Measurements from ENCODE around the gene PNCK. TPM values are rescaled to one million over a fixed set of nuclear protein-coding genes. Genes with fewer than 3 reads are reported as not detected.
"Not testable (repeated sequence)": the region's sequence is repeated elsewhere in the genome, so short reads cannot be mapped to it uniquely, and the experiment has no call there.

The PNCK gene
- total RNA-seq, 1 donor from 2014 or later, result 7.6 TPM

DNA sequence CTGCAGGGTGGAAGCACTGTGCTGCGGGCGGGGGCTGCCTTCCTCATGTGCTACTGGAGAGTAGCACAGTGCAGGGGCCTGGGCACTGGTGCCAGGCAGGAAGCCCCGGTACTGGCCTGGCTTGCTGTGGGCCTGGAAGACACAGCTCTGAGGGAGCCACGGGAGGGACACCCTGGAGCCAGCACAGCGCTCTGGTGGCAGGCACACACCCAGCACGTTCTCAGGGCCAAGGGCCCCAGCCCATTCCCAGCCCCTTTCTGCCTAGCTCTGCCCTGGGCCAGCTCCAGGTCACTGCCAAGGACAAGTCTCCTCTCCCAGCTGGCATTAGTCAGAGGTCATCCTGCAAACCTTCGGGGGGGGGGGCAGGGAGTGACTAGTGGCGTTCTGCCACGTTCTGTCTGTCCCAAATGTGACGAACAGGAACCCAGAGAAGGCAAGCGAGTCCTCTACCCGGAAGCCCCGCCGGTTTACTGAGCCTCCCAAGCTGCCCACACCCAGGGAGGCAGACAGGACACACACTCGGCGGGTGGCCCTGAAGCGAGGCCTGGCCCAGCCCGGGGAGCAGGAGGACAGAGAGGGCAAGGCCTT, 26.3 kb upstream of the PNCK start:
- intact Hi-C loops (cut with DNase I); DNase-seq (ENCODE audit: low spot score): not testable (repeated sequence)

GRCh38 chrX:153699210-153699783, 25.7 kb upstream of the PNCK start:
- DNase-seq (ENCODE audit: low spot score); intact Hi-C loops (cut with DNase I): not testable (repeated sequence)

DNA sequence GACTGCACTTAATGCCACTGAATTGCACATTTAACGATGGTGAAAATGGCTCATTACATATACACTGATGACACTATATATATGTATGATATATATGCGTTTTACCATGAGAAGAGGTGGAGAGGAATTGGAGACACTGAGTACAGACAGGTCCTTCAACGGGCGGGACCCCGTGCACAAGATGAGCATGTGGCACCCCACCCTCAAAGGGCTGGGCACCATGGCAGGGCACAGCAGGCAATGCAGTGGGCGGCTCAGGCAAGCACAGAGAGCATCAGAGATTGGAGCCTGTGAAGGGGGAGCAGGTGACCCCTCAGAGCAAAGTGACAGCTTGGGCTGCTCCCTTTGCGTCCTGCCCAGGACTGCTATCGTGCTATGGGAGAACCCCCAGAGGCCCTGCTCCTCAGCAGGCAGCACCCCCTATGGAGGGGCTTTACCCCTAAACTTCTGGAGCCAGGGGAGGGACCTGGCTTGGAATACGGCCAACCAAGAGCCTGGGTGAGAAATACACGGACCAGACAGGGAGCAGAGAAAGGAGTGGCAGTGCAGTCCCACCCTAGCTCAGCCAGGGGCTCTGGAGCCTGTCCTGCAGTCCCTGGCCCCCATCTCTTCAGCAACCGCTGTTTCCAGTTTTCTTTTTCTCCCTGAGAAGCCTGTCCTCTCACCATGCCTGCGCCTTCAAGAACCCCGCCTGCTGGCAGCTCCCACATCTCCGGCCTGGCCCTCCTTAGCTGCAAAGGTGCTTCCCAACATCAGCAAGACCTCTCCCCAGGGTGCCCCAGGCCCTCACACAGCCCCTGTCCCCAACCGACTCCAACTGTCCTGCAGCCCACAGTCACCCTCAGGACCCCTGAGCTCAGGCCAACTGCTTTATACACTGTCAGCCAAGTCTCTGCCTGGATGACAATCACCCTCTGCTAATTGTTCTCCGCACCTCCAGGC, 24.6 kb upstream of the PNCK start:
- intact Hi-C loops (cut with DNase I), result no loop called here
- no peak for DNase-seq (ENCODE audit: low spot score)

DNA sequence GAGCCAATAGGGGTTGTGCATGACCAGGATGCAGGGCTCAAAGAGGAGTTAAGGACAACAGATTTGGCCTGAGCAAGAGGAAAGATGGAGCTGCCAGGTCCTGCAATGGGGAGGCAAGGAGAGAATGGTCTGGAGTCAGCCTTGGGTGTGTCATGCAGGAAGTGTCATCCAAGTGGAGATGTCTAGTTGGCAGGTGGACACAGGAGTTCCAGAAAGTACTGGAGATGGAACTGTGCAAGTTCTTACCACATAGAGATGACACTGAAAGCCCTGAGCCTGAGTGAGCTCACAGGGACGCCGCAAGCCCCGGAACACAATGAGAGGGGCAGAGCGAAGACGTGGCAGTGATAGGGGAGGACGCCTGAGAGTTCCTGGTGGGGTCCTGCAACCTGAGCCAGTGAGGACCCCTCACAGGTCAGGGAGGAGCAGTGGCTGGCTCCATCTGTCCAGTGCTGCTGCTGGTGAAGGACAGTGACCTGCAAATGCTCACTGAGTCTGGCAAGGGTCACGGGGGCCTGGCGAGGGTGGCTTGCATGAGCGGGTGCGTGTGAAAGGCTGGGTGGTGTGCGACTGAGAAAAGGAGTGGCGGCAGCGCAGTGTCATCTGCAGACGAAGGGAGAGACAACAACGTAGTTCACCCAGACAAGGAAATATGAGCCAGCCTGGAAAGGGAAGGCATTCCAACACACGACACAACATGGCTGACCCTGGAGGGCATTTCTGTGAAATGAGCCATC, 23.5 kb upstream of the PNCK start:
- DNase-seq (ENCODE audit: low spot score); intact Hi-C loops (cut with DNase I): not testable (repeated sequence)

- DNase-seq (ENCODE audit: low spot score); intact Hi-C loops (cut with DNase I): not testable (repeated sequence)
Observed at GRCh38 chrX:153696538-153696937, 22.9 kb upstream of the PNCK start.

- DNase-seq (ENCODE audit: low spot score), result no peak
- intact Hi-C loops (cut with DNase I), result no loop called here
Observed at GRCh38 chrX:153696100-153696499, 22.5 kb upstream of the PNCK start.

GRCh38 chrX:153694687-153695270, 21.2 kb upstream of the PNCK start:
- DNase-seq (ENCODE audit: low spot score), result no peak

DNA sequence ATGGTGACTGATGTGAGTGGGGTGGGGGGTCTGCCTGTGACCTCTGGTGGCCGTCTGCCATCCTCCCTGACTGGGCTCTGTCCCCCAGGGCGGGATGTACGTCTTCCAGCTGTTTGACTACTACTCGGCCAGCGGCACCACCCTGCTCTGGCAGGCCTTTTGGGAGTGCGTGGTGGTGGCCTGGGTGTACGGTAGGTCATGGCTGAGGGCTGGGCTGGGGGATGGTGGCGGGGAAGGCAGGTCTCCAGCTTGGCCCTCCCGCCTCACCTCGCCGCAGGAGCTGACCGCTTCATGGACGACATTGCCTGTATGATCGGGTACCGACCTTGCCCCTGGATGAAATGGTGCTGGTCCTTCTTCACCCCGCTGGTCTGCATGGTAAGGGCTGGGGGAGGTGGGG, 20.6 kb upstream of the PNCK start:
- intact Hi-C loops (cut with DNase I); DNase-seq (ENCODE audit: low spot score): not testable (repeated sequence)

More at GRCh38 chrX:153694687-153695270, 21.2 kb upstream of the PNCK start:
- intact Hi-C loops (cut with DNase I), result no loop called here

DNA sequence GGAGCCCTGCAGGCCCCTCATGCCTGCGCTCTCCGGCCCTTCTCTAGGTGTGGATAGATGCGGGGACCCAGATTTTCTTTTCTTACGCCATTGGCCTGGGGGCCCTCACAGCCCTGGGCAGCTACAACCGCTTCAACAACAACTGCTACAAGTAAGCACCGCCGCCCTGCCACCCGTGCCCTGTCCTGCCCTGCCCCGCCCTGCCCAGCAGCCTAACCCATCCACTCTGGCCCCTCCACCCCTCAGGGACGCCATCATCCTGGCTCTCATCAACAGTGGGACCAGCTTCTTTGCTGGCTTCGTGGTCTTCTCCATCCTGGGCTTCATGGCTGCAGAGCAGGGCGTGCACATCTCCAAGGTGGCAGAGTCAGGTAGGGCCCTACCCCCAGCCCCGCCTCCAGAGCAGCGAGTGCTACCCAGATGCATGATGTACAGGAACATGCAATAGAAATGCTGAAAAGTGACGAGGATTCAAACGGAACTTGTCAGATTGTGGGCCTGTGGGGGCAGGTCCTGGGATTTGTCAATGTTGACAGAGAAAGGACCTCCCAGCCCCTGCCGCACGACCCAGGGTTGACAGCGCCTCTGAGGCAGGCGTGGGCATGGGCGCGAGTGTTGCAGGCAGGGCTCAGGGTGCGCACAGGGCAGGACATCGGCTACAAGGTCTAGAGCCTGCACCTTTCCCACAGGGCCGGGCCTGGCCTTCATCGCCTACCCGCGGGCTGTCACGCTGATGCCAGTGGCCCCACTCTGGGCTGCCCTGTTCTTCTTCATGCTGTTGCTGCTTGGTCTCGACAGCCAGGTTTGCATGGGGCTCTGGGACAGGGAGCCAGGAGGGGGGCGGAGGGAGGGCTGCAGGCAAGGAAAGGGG, 19.8 kb upstream of the PNCK start:
- no peak for DNase-seq (ENCODE audit: low spot score)
- intact Hi-C loops (cut with DNase I), result no loop called here

GRCh38 chrX:153692611-153693156, 19.1 kb upstream of the PNCK start:
- DNase-seq (ENCODE audit: low spot score), result no peak
- intact Hi-C loops (cut with DNase I), result no loop called here

GRCh38 chrX:153692003-153692402, 18.4 kb upstream of the PNCK start:
- intact Hi-C loops (cut with DNase I), result no loop called here
- DNase-seq (ENCODE audit: low spot score), result no peak

DNA sequence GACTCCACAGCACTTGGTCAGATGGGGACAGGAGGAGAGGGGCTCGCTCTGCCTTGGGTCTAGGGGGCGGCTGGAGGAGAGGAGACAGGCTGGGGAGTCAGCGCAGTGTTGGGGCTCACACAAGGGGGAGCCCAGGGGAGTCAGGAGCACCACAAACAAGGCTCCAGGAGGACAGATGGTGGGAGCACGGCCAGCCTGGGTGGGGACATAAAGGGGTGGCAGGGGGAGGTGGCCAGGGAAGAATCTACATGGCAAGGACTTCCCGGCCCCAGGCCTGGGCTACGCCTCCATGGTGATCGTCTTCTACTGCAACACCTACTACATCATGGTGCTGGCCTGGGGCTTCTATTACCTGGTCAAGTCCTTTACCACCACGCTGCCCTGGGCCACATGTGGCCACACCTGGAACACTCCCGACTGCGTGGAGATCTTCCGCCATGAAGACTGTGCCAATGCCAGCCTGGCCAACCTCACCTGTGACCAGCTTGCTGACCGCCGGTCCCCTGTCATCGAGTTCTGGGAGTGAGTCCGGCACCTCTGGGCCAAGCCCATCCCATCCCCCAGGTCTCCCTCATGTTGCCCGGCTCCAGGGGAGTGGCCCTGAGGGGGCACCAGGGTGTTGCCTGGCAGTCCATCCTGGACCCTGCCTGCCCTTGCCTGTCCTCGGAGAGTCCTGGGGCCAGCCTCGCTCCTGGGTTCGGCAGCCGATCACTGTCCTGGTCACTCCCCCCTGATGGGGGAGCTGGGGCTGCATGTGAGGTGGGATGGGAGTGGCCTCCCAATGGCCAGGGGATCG, 17.6 kb upstream of the PNCK start:
- DNase-seq (ENCODE audit: low spot score); intact Hi-C loops (cut with DNase I): not testable (repeated sequence)

DNA sequence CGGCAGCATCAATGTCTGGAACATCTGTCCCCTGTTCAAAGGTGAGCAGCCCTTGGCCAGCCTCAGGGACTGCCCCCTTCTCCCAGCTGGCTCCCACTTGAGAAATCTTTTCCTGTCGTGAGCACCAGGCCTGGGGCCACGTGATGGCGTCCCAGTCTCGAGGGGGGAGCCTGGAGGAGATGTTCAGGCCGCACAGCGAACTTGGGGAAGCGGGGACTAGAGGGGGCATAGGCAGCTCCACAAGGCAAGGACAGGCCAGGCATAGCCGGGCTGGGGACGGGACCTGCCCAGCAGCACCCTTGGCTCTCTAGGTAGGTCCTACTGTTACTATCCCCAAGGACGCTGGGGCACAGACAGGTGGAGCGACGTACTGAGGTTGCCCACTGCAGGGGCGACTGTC, 16.9 kb upstream of the PNCK start:
- no peak for DNase-seq (ENCODE audit: low spot score)
- intact Hi-C loops (cut with DNase I), result no loop called here

- DNase-seq (ENCODE audit: low spot score), result no peak
- intact Hi-C loops (cut with DNase I), result no loop called here
Observed at GRCh38 chrX:153689654-153690465, 16.2 kb upstream of the PNCK start.

GRCh38 chrX:153688911-153689590, 15.4 kb upstream of the PNCK start:
- DNase-seq (ENCODE audit: low spot score), result no peak
- intact Hi-C loops (cut with DNase I), result no loop called here

- no peak for DNase-seq (ENCODE audit: low spot score)
- intact Hi-C loops (cut with DNase I), result no loop called here
Observed at GRCh38 chrX:153688506-153688905, 14.9 kb upstream of the PNCK start.

Data from cardiac septum (tissue), 1 donor.